Measurements from ENCODE around the gene TP63. TPM values are rescaled to one million over a fixed set of nuclear protein-coding genes. Genes with fewer than 3 reads are reported as not detected.

The TP63 gene
- total RNA-seq, 1 donor from 2014 or later = 1.1 TPM

- no peak overlapping the region for H3K27ac Mint-ChIP-seq (ENCODE audit: unreplicated experiment)
- no peak overlapping the region for H3K9ac ChIP-seq (ENCODE audit: low read length)
These were observed 203.3 kb downstream of the TP63 start for GRCh38 chr3:189834462-189834861.

GRCh38 chr3:189836795-189837194, 205.6 kb downstream of the TP63 start:
- Histone ChIP-seq H3K4me3 (ENCODE audit: insufficient read depth, low read depth, low read length) (no peak overlapping the region), H3K9ac (ENCODE audit: low read length) (no peak overlapping the region), H3K36me3 (ENCODE audit: insufficient read depth, low read length) (no peaks in the 10 kb centered on the region), H3K9me3 (ENCODE audit: insufficient read depth, low read depth, low read length) (no peaks in the 10 kb centered on the region), H3K4me2 (ENCODE audit: low read length) (no peak overlapping the region), H3K4me1 (ENCODE audit: insufficient read depth, low read length) (no peaks in the 10 kb centered on the region), H2AFZ (ENCODE audit: low read depth, low read length) (no peak overlapping the region), H3K79me2 (ENCODE audit: insufficient read depth, low read length) (no peaks in the 10 kb centered on the region), H3K27ac (ENCODE audit: low read depth, low read length) (no peak overlapping the region), H3K27me3 (ENCODE audit: insufficient read depth, low read length) (no peaks in the 10 kb centered on the region), H4K20me1 (ENCODE audit: insufficient read depth, low read length) (no peaks in the 10 kb centered on the region)
- peak; percentile 5 for FAIRE-seq
- Mint-ChIP-seq H3K9me3 (ENCODE audit: unreplicated experiment) (peaks cover 2% of the 10 kb centered on the region), H3K27ac (ENCODE audit: unreplicated experiment) (no peak overlapping the region), H3K36me3 (ENCODE audit: low read depth, unreplicated experiment) (no peaks in the 10 kb centered on the region), H3K4me3 (ENCODE audit: unreplicated experiment) (no peak overlapping the region), H3K27me3 (ENCODE audit: low read depth, unreplicated experiment) (no peaks in the 10 kb centered on the region), H3K4me1 (ENCODE audit: low read depth, unreplicated experiment) (peaks cover 19% of the 10 kb centered on the region)
- no peak for DNase-seq (ENCODE audit: low read depth)
- no peak for TF ChIP-seq EZH2 (IDR thresholded peaks at IDR 0.05; ENCODE audit: insufficient read depth, low read length)
- no peak for TF ChIP-seq CTCF (IDR thresholded peaks at IDR 0.05; ENCODE audit: insufficient read depth, low read depth, low read length)

More at GRCh38 chr3:189834462-189834861, 203.3 kb downstream of the TP63 start:
- Histone ChIP-seq H3K4me2 (ENCODE audit: low read length) (no peak overlapping the region), H3K4me3 (ENCODE audit: insufficient read depth, low read depth, low read length) (no peak overlapping the region), H2AFZ (ENCODE audit: low read depth, low read length) (no peak overlapping the region), H3K9me3 (ENCODE audit: insufficient read depth, low read depth, low read length) (no peaks in the 10 kb centered on the region), H3K27ac (ENCODE audit: low read depth, low read length) (no peak overlapping the region), H3K27me3 (ENCODE audit: insufficient read depth, low read length) (no peaks in the 10 kb centered on the region), H3K36me3 (ENCODE audit: insufficient read depth, low read length) (no peaks in the 10 kb centered on the region), H3K79me2 (ENCODE audit: insufficient read depth, low read length) (no peaks in the 10 kb centered on the region), H3K4me1 (ENCODE audit: insufficient read depth, low read length) (no peaks in the 10 kb centered on the region), H4K20me1 (ENCODE audit: insufficient read depth, low read length) (no peaks in the 10 kb centered on the region)
- no peaks in the 10 kb centered on the region for H3K27me3 Mint-ChIP-seq (ENCODE audit: low read depth, unreplicated experiment)
- TF ChIP-seq EZH2 (IDR thresholded peaks at IDR 0.05; ENCODE audit: insufficient read depth, low read length) (no peak), CTCF (IDR thresholded peaks at IDR 0.05; ENCODE audit: insufficient read depth, low read depth, low read length) (no peak)
- peaks cover 7% of the 10 kb centered on the region for H3K4me1 Mint-ChIP-seq (ENCODE audit: low read depth, unreplicated experiment)
- FAIRE-seq (no peak), DNase-seq (ENCODE audit: low read depth) (no peak)
- H3K4me3 Mint-ChIP-seq (ENCODE audit: unreplicated experiment) = no peak overlapping the region
- H3K36me3 Mint-ChIP-seq (ENCODE audit: low read depth, unreplicated experiment) = no peaks in the 10 kb centered on the region
- H3K9me3 Mint-ChIP-seq (ENCODE audit: unreplicated experiment) = no peaks in the 10 kb centered on the region

GRCh38 chr3:189838291-189838690, 207.1 kb downstream of the TP63 start:
- Histone ChIP-seq H2AFZ (ENCODE audit: low read depth, low read length) (no peak overlapping the region), H3K79me2 (ENCODE audit: insufficient read depth, low read length) (no peaks in the 10 kb centered on the region), H3K9ac (ENCODE audit: low read length) (no peak overlapping the region), H4K20me1 (ENCODE audit: insufficient read depth, low read length) (no peaks in the 10 kb centered on the region), H3K9me3 (ENCODE audit: insufficient read depth, low read depth, low read length) (no peaks in the 10 kb centered on the region), H3K4me2 (ENCODE audit: low read length) (no peak overlapping the region), H3K4me3 (ENCODE audit: insufficient read depth, low read depth, low read length) (no peak overlapping the region), H3K4me1 (ENCODE audit: insufficient read depth, low read length) (no peaks in the 10 kb centered on the region), H3K36me3 (ENCODE audit: insufficient read depth, low read length) (no peaks in the 10 kb centered on the region), H3K27ac (ENCODE audit: low read depth, low read length) (no peak overlapping the region), H3K27me3 (ENCODE audit: insufficient read depth, low read length) (no peaks in the 10 kb centered on the region)
- DNase-seq (ENCODE audit: low read depth) (no peak), FAIRE-seq (no peak)
- Mint-ChIP-seq H3K4me1 (ENCODE audit: low read depth, unreplicated experiment) (peaks cover 25% of the 10 kb centered on the region), H3K4me3 (ENCODE audit: unreplicated experiment) (no peak overlapping the region), H3K27ac (ENCODE audit: unreplicated experiment) (no peak overlapping the region), H3K36me3 (ENCODE audit: low read depth, unreplicated experiment) (no peaks in the 10 kb centered on the region), H3K9me3 (ENCODE audit: unreplicated experiment) (peaks cover 2% of the 10 kb centered on the region), H3K27me3 (ENCODE audit: low read depth, unreplicated experiment) (no peaks in the 10 kb centered on the region)
- TF ChIP-seq EZH2 (IDR thresholded peaks at IDR 0.05; ENCODE audit: insufficient read depth, low read length) = no peak
- TF ChIP-seq CTCF (IDR thresholded peaks at IDR 0.05; ENCODE audit: insufficient read depth, low read depth, low read length) = no peak

Data from astrocyte (in vitro differentiated cells and primary cell).